CD4-positive, alpha-beta T cell (primary cell): ENCODE measurements around the gene GBP3. TPM values are rescaled to one million over a fixed set of nuclear protein-coding genes. Genes with fewer than 3 reads are reported as not detected.

Experiments
- ATAC-seq: fragments of 200-7000 bp; cut with Tn5 transposase; one replicate; pipeline ENCODE4 v1.10.0; 2022; ENCODE audit warnings: mild to moderate bottlenecking; ENCODE audit not compliant: poor library complexity
- CTCF ChIA-PET: fragments of 350-600 bp; sonication (Branson Sonifier 250); formaldehyde crosslinking; loops from one replicate; lab custom pipeline; 2021; ENCODE audit warnings: antibody characterized with exemption, inconsistent platforms; lab: Charles Lee
- POLR2A ChIA-PET: fragments of 350-600 bp; sonication (Branson Sonifier 250); formaldehyde crosslinking; loops from one replicate; lab custom pipeline; 2021; ENCODE audit warnings: antibody characterized with exemption, inconsistent platforms; lab: Charles Lee
- DNase-seq, 14 experiments: peaks; one replicate each; pipeline ENCODE4 v3.0.0-alpha.2; 2013 to 2020; ENCODE audit warnings: mixed read lengths in 2 of 14
- H3K27ac ChIP-seq, 2 donors: one replicate each; pipeline versions ENCODE4 v1.5.1 to v1.7.0; 2013; ENCODE audit warnings: low read length in 2 of 2, low read depth in 1 of 2, mild to moderate bottlenecking in 1 of 2
- H3K27me3 ChIP-seq, 2 experiments: 1 replicate in 1 of 2; 2 replicates in 1 of 2; pipeline versions ENCODE4 v1.6.1 to v1.7.0; 2013; ENCODE audit warnings: low read length in 2 of 2, control low read depth in 1 of 2, mild to moderate bottlenecking in 1 of 2, moderate library complexity in 1 of 2; ENCODE audit not compliant: insufficient read depth in 2 of 2, control insufficient read depth in 1 of 2
- H3K36me3 ChIP-seq: one replicate; pipeline ENCODE4 v1.6.1; 2013; ENCODE audit warnings: low read length, control low read depth; ENCODE audit not compliant: insufficient read depth
- H3K4me1 ChIP-seq: one replicate; pipeline ENCODE4 v1.6.1; 2013; ENCODE audit warnings: low read length, control low read depth; ENCODE audit not compliant: insufficient read depth
- H3K4me3 ChIP-seq: one replicate; pipeline ENCODE4 v1.5.1; 2013; ENCODE audit warnings: mild to moderate bottlenecking, low read length, moderate library complexity
- H3K9me3 ChIP-seq, 2 experiments: 1 replicate in 1 of 2; 2 replicates in 1 of 2; pipeline versions ENCODE4 v1.6.1 to v1.7.0; 2013; ENCODE audit warnings: low read length in 2 of 2, mild to moderate bottlenecking in 2 of 2, control low read depth in 1 of 2, moderate library complexity in 1 of 2; ENCODE audit not compliant: control insufficient read depth in 1 of 2, insufficient read depth in 1 of 2
- H3K27ac Mint-ChIP-seq: one replicate; pipeline ENCODE4 v1.8.0; 2020; ENCODE audit warnings: mixed read lengths
- H3K27me3 Mint-ChIP-seq: one replicate; pipeline ENCODE4 v1.8.0; 2021; ENCODE audit warnings: mixed read lengths
- H3K36me3 Mint-ChIP-seq: one replicate; pipeline ENCODE4 v1.8.0; 2021; ENCODE audit warnings: low read depth, mixed read lengths
- H3K4me1 Mint-ChIP-seq: one replicate; pipeline ENCODE4 v1.8.0; 2021; ENCODE audit warnings: low read depth, mixed read lengths
- H3K4me3 Mint-ChIP-seq: one replicate; pipeline ENCODE4 v1.8.0; 2020; ENCODE audit warnings: mild to moderate bottlenecking, mixed read lengths
- H3K9me3 Mint-ChIP-seq: one replicate; pipeline ENCODE4 v1.8.0; 2020; ENCODE audit warnings: mixed read lengths
- intact Hi-C, 2 experiments: fragments of 100-400 bp; cut with DNase I in 1 of 2; cut with micrococcal nuclease in 1 of 2; formaldehyde crosslinking; loops; one replicate each; pipeline versions ENCODE4 v1.15.1 to v1.9.0; 2023 to 2025; cut with DNase I, micrococcal nuclease
- total RNA-seq, 174 experiments: library from RNA in 2 of 174; stranded (reverse) in 2 of 174; gene quantifications; one replicate each; pipeline ENCODE4 v1.2.3 and lab custom pipeline; 2021 to 2026
- TF ChIP-seq, protein P1 (sequence below): fragments of 200-600 bp; IDR thresholded peaks from one replicate; pipeline ENCODE4 v1.8.0; 2022; ENCODE audit warnings: antibody characterized with exemption, mild to moderate bottlenecking

Gene GBP3
- total RNA-seq, 2 experiments from 2014 or later, result 17.5 to 20.7 TPM

GRCh38 chr1:89068291-89068690 is 45.6 kb upstream of the GBP3 start:
- Histone ChIP-seq H3K9me3 (peaks cover 0 to 3% of the 10 kb centered on the region in 2 experiments), H3K27ac (no peak overlapping the region), H3K4me3 (no peak overlapping the region), H3K36me3 (no peaks in the 10 kb centered on the region), H3K27me3 (no peaks in the 10 kb centered on the region), H3K4me1 (peaks cover 13% of the 10 kb centered on the region)
- no peaks in the 10 kb centered on the region for H3K9me3 Mint-ChIP-seq
- TF ChIP-seq, protein P1, sequence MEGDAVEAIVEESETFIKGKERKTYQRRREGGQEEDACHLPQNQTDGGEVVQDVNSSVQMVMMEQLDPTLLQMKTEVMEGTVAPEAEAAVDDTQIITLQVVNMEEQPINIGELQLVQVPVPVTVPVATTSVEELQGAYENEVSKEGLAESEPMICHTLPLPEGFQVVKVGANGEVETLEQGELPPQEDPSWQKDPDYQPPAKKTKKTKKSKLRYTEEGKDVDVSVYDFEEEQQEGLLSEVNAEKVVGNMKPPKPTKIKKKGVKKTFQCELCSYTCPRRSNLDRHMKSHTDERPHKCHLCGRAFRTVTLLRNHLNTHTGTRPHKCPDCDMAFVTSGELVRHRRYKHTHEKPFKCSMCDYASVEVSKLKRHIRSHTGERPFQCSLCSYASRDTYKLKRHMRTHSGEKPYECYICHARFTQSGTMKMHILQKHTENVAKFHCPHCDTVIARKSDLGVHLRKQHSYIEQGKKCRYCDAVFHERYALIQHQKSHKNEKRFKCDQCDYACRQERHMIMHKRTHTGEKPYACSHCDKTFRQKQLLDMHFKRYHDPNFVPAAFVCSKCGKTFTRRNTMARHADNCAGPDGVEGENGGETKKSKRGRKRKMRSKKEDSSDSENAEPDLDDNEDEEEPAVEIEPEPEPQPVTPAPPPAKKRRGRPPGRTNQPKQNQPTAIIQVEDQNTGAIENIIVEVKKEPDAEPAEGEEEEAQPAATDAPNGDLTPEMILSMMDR, result no peak
- H3K27ac Mint-ChIP-seq, result peak overlapping the region; percentile 34
- CTCF ChIA-PET, result interaction anchor here (2.2 kb wide), 1 partner anchor 17 kb away, joined by 6 read pairs; no protein-coding TSS in a partner anchor
- ATAC-seq (no peak), DNase-seq (no peak)
- H3K4me1 Mint-ChIP-seq, result peaks cover 50% of the 10 kb centered on the region
- peaks cover 20% of the 10 kb centered on the region for H3K36me3 Mint-ChIP-seq
- POLR2A ChIA-PET, result interaction anchor here (1.1 to 3.6 kb wide), 2 partner anchors 12 to 46 kb away, joined by 4 to 23 read pairs; partner anchors contain the start of gene GBP3
- H3K27me3 Mint-ChIP-seq, result no peaks in the 10 kb centered on the region
- intact Hi-C loops, result loop anchor here (5.0 kb wide), 2 partner anchors 41 to 289 kb away; no protein-coding TSS in a partner anchor
- H3K4me3 Mint-ChIP-seq, result peak overlapping the region; percentile 68

DNA sequence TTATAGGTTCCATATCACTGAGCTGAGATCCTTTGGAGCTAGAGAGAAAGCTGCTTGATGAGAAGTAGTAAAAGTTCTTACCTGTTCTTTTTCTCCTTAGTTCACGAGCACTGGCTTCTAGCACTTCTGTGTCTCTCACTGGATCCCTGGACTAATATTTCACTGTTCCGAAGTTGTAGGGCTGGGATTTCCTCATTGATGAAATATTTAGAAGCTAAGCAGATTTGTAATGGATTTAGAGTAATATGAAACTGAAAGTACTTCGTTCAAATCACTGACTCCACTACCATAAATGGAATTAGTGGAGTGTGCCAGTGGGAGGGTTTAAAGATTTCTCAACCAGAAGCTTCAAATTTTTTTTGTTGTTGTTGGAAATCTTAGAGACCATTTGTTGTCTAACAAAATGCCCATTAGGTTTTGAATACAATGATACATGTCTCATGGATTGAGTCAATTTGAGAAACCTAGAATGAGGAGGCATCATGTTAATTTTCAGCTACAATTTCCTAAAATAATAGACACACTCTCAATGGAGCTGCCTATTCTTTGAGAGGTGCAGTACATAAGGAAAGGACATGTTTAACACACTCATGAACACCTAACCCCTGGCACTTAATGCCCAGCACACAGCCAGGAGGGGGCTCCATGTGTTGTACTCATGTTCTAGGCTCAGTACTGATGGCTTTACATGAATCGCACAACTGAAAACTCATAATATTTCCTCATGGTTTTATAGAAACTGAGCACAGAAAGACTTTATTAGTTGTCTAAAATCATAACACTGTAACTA is 42.6 kb upstream of the GBP3 start, which contains the start of gene GBP1:
GBP1 (minus strand) TSS at position 130 of the 790 bp plus-strand sequence. CDS start 1,974 bp downstream, outside the sequence.
- peaks cover 13% of the 10 kb centered on the region for H3K4me1 ChIP-seq
- ATAC-seq (peak; percentile 87), DNase-seq (peak in 4 of 14 experiments; percentile 14 to 81 (median 71))
- peaks cover 49% of the 10 kb centered on the region for H3K36me3 Mint-ChIP-seq
- H3K27me3 ChIP-seq, result no peaks in the 10 kb centered on the region
- H3K27me3 Mint-ChIP-seq, result no peaks in the 10 kb centered on the region
- TF ChIP-seq, protein P1, result no peak
- peak within 1 kb of the TSS; percentile 97 for H3K4me3 Mint-ChIP-seq
- H3K27ac Mint-ChIP-seq, result peak within 1 kb of the TSS; percentile 93
- H3K9me3 ChIP-seq, result no peaks in the 10 kb centered on the region
- peak within 1 kb of the TSS; percentile 69 to 70 for H3K27ac ChIP-seq
- POLR2A ChIA-PET, result interaction anchor here (0.8 to 3.0 kb wide), 22 partner anchors 9 to 543 kb away, joined by 3 to 22 read pairs (median 4); partner anchors contain the start of genes GBP2, GBP3, GBP4 and GBP5
- no peaks in the 10 kb centered on the region for H3K9me3 Mint-ChIP-seq
- CTCF ChIA-PET, result interaction anchor here (0.7 to 2.6 kb wide), 3 partner anchors 20 to 92 kb away, joined by 3 to 6 read pairs (median 4); no protein-coding TSS in a partner anchor
- H3K4me3 ChIP-seq, result peak within 1 kb of the TSS; percentile 61
- H3K4me1 Mint-ChIP-seq, result peaks cover 74% of the 10 kb centered on the region
- intact Hi-C loops, result loop anchor here (1.0 to 5.0 kb wide), 3 partner anchors 38 to 292 kb away; partner anchors contain the start of gene GBP3 (in 1 of the 2)
- H3K36me3 ChIP-seq, result peaks cover 15% of the 10 kb centered on the region

DNA sequence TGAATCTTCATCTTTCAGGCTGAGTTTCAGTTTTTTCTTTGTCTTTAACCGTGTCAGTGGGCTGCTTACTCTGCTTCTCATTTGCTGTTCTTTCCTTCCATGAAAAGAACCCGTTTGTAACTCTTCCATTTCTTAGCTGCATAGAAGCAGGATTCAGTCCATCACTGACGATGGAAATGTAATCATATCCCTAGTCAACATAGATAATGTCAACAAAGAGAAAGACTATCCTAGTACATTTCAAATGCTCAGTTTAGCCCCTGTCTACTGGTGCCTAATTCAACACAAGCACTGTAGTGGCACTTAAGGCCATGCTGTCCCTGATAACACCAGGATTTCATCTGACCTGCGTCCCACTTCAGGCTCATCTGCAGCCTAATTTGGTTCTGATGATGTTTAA is 42.0 kb upstream of the GBP3 start:
- peaks cover 71% of the 10 kb centered on the region for H3K4me1 Mint-ChIP-seq
- H3K27me3 Mint-ChIP-seq, result no peaks in the 10 kb centered on the region
- peak in 1 of 14 experiments; percentile 14 for DNase-seq

More for the DNA sequence above, 42.0 kb upstream of the GBP3 start:
- POLR2A ChIA-PET, result interaction anchor here (0.8 to 3.0 kb wide), 19 partner anchors 8 to 544 kb away, joined by 3 to 22 read pairs (median 5); partner anchors contain the start of genes GBP2, GBP3, GBP4 and GBP5
- H3K27ac Mint-ChIP-seq, result peak overlapping the region; percentile 93
- Histone ChIP-seq H3K27ac (peak overlapping the region; percentile 69 to 70), H3K9me3 (no peaks in the 10 kb centered on the region), H3K36me3 (peaks cover 21% of the 10 kb centered on the region), H3K4me3 (peak overlapping the region; percentile 61), H3K27me3 (no peaks in the 10 kb centered on the region), H3K4me1 (peaks cover 16% of the 10 kb centered on the region)
- peaks cover 55% of the 10 kb centered on the region for H3K36me3 Mint-ChIP-seq
- intact Hi-C loops, result loop anchor here (1.0 to 5.0 kb wide), 3 partner anchors 37 to 293 kb away; partner anchors contain the start of gene GBP3 (in 1 of the 2)
- no peaks in the 10 kb centered on the region for H3K9me3 Mint-ChIP-seq
- TF ChIP-seq, protein P1, result no peak
- H3K4me3 Mint-ChIP-seq, result peak overlapping the region; percentile 97
- ATAC-seq, result peak; percentile 52
- CTCF ChIA-PET, result interaction anchor here (0.7 to 2.6 kb wide), 3 partner anchors 21 to 91 kb away, joined by 3 to 6 read pairs (median 4); no protein-coding TSS in a partner anchor
